GM12864 (cell line): ENCODE measurements around the gene SYNJ2.

Source experiments
- DNase-seq: peaks from one replicate; pipeline ENCODE4 v3.0.0-alpha.2; 2011; ENCODE audit warnings: low read depth
- H3K4me3 ChIP-seq: 2 replicates; pipeline ENCODE4 v1.5.1; 2011; ENCODE audit warnings: mild to moderate bottlenecking, low read depth, low read length, control low read depth
- TF ChIP-seq, protein P1 (sequence below): IDR thresholded peaks from 2 replicates; pipeline ENCODE4 v1.5.1; 2011; ENCODE audit warnings: low read depth, mild to moderate bottlenecking, moderate library complexity, low read length, control low read depth, inconsistent platforms; ENCODE audit errors: missing control alignments

SYNJ2 gene

DNA sequence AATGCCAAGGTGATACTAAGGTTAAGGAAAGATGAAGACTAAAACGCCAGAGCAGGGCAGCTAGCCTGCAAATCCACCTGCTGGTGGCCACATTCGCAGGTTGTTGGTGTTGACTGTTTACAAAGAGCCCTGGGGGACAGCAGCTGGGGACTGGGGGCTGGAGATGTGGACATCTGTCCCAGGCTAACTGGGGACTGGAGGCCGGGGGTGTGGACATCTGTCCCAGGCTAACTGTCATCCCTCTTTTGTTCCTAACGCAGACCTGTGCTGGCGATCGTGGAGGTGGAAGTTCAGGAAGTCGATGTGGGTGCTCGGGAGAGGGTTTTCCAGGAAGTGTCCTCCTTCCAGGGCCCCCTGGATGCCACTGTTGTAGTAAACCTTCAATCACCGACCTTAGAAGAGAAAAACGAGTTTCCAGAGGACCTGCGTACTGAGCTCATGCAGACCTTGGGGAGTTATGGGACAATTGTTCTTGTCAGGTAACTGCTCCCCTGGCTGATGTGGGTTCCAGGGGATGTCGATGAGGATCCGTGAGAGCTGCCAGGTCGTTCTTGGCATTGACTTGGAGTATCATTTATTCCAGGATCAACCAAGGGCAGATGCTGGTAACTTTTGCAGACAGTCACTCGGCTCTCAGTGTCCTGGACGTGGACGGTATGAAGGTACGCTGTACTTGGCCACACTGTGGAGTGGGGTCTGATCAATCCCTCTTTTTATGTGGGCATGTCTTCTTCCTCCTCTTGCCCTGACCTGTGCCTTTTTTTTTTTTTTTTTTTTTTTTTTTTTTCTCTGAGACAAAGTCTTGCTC is 99.4 kb downstream of the SYNJ2 start:
- H3K4me3 ChIP-seq = no peak overlapping the region
- TF ChIP-seq, protein P1, sequence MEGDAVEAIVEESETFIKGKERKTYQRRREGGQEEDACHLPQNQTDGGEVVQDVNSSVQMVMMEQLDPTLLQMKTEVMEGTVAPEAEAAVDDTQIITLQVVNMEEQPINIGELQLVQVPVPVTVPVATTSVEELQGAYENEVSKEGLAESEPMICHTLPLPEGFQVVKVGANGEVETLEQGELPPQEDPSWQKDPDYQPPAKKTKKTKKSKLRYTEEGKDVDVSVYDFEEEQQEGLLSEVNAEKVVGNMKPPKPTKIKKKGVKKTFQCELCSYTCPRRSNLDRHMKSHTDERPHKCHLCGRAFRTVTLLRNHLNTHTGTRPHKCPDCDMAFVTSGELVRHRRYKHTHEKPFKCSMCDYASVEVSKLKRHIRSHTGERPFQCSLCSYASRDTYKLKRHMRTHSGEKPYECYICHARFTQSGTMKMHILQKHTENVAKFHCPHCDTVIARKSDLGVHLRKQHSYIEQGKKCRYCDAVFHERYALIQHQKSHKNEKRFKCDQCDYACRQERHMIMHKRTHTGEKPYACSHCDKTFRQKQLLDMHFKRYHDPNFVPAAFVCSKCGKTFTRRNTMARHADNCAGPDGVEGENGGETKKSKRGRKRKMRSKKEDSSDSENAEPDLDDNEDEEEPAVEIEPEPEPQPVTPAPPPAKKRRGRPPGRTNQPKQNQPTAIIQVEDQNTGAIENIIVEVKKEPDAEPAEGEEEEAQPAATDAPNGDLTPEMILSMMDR = no peak
- no peak for DNase-seq

GRCh38 chr6:158081657-158081935 is 99.9 kb downstream of the SYNJ2 start:
- TF ChIP-seq, protein P1 = no peak
- H3K4me3 ChIP-seq = no peak overlapping the region
- no peak for DNase-seq

DNA sequence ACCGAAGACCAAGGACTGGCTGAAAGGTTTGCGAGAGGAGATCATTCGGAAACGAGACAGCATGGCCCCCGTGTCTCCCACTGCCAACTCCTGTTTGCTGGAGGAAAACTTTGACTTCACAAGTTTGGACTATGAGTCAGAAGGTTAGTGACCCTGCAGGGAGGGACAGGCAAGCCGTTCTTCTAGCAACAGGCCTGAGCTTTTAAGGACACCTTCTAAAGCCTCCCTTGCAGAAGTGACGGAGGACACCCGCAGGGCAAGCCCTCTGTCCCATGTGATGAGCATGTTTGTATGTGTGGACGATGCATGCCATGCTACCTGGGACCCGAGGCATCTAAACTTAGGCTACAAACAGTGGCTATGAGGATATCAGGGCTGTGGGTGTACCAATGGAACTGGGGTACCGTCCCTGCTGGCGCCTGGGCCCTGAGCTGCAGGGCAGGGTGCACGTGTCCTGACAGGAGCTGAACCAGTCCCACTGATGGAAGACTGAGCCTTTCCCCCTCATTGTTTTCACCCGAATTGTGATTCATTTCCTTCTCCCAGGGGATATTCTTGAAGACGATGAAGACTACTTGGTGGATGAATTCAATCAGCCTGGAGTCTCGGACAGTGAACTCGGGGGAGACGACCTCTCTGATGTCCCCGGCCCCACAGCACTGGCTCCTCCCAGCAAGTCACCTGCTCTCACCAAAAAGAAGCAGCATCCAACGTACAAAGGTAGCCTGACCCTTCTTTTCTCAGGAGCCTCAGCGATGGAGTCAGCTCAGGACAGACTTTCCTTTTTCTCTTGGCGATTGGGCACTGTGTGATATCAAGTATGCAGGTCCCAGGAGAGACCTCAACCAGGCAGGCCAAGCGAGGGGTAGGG is 102.0 kb downstream of the SYNJ2 start:
- TF ChIP-seq, protein P1 = no peak
- no peak overlapping the region for H3K4me3 ChIP-seq
- DNase-seq = no peak

GRCh38 chr6:158085261-158086053 is 103.8 kb downstream of the SYNJ2 start:
- TF ChIP-seq, protein P1 = no peak
- no peak overlapping the region for H3K4me3 ChIP-seq
- DNase-seq = no peak

- no peak overlapping the region for H3K4me3 ChIP-seq
- DNase-seq = no peak
- TF ChIP-seq, protein P1 = no peak
Measured at GRCh38 chr6:158086054-158086503, 104.4 kb downstream of the SYNJ2 start.

DNA sequence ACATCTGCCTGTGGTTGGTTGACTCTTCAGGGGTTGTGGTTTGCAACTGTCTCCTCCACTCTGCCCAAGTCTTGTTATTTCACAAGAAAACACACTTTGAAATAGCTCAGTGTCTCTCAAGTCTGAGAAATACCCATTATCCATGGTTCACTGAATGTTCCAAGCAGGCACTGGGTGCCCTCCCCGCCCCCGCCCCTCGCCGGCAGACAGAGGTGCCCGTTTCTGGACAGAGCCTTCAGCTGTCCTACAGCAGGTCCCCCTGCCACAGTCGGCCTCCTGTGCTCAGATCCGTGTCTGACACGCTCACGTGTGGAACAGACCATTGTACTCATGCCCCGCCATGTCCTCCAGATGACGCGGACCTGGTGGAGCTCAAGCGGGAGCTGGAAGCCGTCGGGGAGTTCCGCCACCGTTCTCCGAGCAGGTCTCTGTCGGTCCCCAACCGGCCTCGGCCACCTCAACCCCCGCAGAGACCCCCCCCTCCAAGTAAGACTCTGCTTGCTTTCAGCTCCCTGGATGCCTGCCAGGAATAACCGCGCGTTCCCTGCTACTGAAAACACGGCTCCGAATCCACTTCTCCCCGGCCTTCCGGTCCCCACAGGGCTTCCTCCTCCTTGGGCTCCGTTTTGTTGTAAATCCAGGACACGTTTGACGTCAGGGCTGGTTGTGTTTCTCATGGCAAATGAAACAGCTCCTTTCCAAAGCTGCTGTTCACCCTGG is 105.0 kb downstream of the SYNJ2 start:
- DNase-seq = no peak
- no peak overlapping the region for H3K4me3 ChIP-seq
- TF ChIP-seq, protein P1 = no peak
